Astrocyte (in vitro differentiated cells and primary cell): ENCODE measurements around the gene FGF2. TPM values are rescaled to one million over a fixed set of nuclear protein-coding genes. Genes with fewer than 3 reads are reported as not detected.

Experiments used
- DNase-seq: peaks from one replicate; pipeline ENCODE4 v3.0.0-alpha.2; 2010; ENCODE audit warnings: low read depth
- FAIRE-seq: peaks from 2 replicates; lab custom pipeline; 2011; peaks lifted over from hg19 to GRCh38; lab: Jason Lieb, UNC
- H2AFZ ChIP-seq: 2 replicates; pipeline ENCODE4 v1.6.0; 2012; ENCODE audit warnings: low read depth, low read length, inconsistent platforms
- H3K27ac ChIP-seq: 2 replicates; pipeline ENCODE4 v1.5.1; 2011; ENCODE audit warnings: low read depth, low read length, inconsistent platforms
- H3K27me3 ChIP-seq: 2 replicates; pipeline ENCODE4 v1.6.0; 2011; ENCODE audit warnings: low read length, inconsistent platforms; ENCODE audit not compliant: insufficient read depth
- H3K36me3 ChIP-seq: 2 replicates; pipeline ENCODE4 v1.5.1; 2011; ENCODE audit warnings: low read length, inconsistent platforms; ENCODE audit not compliant: insufficient read depth
- H3K4me1 ChIP-seq: 2 replicates; pipeline ENCODE4 v1.5.1; 2011; ENCODE audit warnings: low read length, inconsistent platforms; ENCODE audit not compliant: insufficient read depth
- H3K4me2 ChIP-seq: 2 replicates; pipeline ENCODE4 v1.6.0; 2012; ENCODE audit warnings: low read length, inconsistent platforms
- H3K4me3 ChIP-seq: 2 replicates; pipeline ENCODE4 v1.5.1; 2011; ENCODE audit warnings: low read depth, mild to moderate bottlenecking, low read length, inconsistent platforms; ENCODE audit not compliant: insufficient read depth
- H3K79me2 ChIP-seq: 2 replicates; pipeline ENCODE4 v1.6.0; 2012; ENCODE audit warnings: mild to moderate bottlenecking, low read length, inconsistent platforms; ENCODE audit not compliant: insufficient read depth
- H3K9ac ChIP-seq: 2 replicates; pipeline ENCODE4 v1.6.0; 2012; ENCODE audit warnings: mild to moderate bottlenecking, low read length, inconsistent platforms
- H3K9me3 ChIP-seq: 2 replicates; pipeline ENCODE4 v1.5.1; 2012; ENCODE audit warnings: low read depth, mild to moderate bottlenecking, low read length, inconsistent platforms; ENCODE audit not compliant: insufficient read depth
- H4K20me1 ChIP-seq: 2 replicates; pipeline ENCODE4 v1.6.0; 2012; ENCODE audit warnings: low read length, inconsistent platforms; ENCODE audit not compliant: insufficient read depth
- H3K27ac Mint-ChIP-seq: one replicate; pipeline ENCODE4 v1.8.0; 2021; ENCODE audit warnings: mild to moderate bottlenecking, mixed read lengths; ENCODE audit not compliant: unreplicated experiment
- H3K27me3 Mint-ChIP-seq: one replicate; pipeline ENCODE4 v1.8.0; 2021; ENCODE audit warnings: low read depth, mixed read lengths; ENCODE audit not compliant: unreplicated experiment
- H3K36me3 Mint-ChIP-seq: one replicate; pipeline ENCODE4 v1.8.0; 2021; ENCODE audit warnings: low read depth, mixed read lengths; ENCODE audit not compliant: unreplicated experiment
- H3K4me1 Mint-ChIP-seq: one replicate; pipeline ENCODE4 v1.8.0; 2021; ENCODE audit warnings: low read depth, mixed read lengths; ENCODE audit not compliant: unreplicated experiment
- H3K4me3 Mint-ChIP-seq: one replicate; pipeline ENCODE4 v1.8.0; 2021; ENCODE audit warnings: mild to moderate bottlenecking, moderate library complexity, mixed read lengths; ENCODE audit not compliant: unreplicated experiment
- H3K9me3 Mint-ChIP-seq: one replicate; pipeline ENCODE4 v1.8.0; 2021; ENCODE audit warnings: mild to moderate bottlenecking, mixed read lengths; ENCODE audit not compliant: unreplicated experiment
- EZH2 ChIP-seq: IDR thresholded peaks from 2 replicates; pipeline ENCODE4 v1.6.1; 2012; ENCODE audit warnings: mild to moderate bottlenecking, low read length, inconsistent platforms; ENCODE audit not compliant: insufficient read depth
- total RNA-seq: library from RNA; stranded (reverse); gene quantifications from 2 replicates; pipeline ENCODE4 v1.2.1, GENCODE V29; 2021
- TF ChIP-seq, protein P1 (sequence below): IDR thresholded peaks from 2 replicates; pipeline ENCODE4 v1.5.1; 2011; ENCODE audit warnings: low read depth, mild to moderate bottlenecking, inconsistent platforms, low read length, moderate library complexity; ENCODE audit not compliant: insufficient read depth

The FGF2 gene
- total RNA-seq, 1 donor from 2014 or later = 38.4 TPM

DNA sequence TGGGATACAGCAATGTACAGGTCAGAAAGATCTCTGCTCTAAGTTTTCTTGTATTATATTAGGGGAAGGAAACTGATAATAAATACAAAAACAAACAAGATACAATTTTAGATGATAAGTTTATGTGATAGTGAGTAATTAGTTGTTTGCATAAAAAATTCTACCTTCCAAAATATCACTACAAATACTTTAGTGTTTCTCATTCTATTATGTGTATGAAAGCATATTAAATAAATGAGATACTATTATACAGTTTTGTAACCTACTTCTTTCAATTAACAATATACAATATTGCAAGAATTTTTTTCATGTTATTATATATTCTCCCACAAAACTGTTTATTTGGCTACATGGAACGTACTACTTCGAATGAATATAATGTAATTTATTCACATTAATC lies 4.2 kb upstream of the FGF2 start:
- H3K9me3 ChIP-seq = no peaks in the 10 kb centered on the region
- Mint-ChIP-seq H3K4me1 (peaks cover 5% of the 10 kb centered on the region), H3K9me3 (no peaks in the 10 kb centered on the region), H3K27me3 (no peaks in the 10 kb centered on the region), H3K27ac (no peak overlapping the region), H3K4me3 (no peak overlapping the region), H3K36me3 (no peaks in the 10 kb centered on the region)
- no peak overlapping the region for H2AFZ ChIP-seq
- H3K27ac ChIP-seq = no peak overlapping the region
- H3K4me1 ChIP-seq = peaks cover 4% of the 10 kb centered on the region
- no peaks in the 10 kb centered on the region for H3K27me3 ChIP-seq
- H3K4me3 ChIP-seq = no peak overlapping the region
- FAIRE-seq (no peak), DNase-seq (no peak)
- no peaks in the 10 kb centered on the region for H4K20me1 ChIP-seq
- H3K4me2 ChIP-seq = no peak overlapping the region
- peaks cover 5% of the 10 kb centered on the region for H3K79me2 ChIP-seq
- TF ChIP-seq EZH2 = no peak
- TF ChIP-seq, protein P1, sequence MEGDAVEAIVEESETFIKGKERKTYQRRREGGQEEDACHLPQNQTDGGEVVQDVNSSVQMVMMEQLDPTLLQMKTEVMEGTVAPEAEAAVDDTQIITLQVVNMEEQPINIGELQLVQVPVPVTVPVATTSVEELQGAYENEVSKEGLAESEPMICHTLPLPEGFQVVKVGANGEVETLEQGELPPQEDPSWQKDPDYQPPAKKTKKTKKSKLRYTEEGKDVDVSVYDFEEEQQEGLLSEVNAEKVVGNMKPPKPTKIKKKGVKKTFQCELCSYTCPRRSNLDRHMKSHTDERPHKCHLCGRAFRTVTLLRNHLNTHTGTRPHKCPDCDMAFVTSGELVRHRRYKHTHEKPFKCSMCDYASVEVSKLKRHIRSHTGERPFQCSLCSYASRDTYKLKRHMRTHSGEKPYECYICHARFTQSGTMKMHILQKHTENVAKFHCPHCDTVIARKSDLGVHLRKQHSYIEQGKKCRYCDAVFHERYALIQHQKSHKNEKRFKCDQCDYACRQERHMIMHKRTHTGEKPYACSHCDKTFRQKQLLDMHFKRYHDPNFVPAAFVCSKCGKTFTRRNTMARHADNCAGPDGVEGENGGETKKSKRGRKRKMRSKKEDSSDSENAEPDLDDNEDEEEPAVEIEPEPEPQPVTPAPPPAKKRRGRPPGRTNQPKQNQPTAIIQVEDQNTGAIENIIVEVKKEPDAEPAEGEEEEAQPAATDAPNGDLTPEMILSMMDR = no peak
- no peaks in the 10 kb centered on the region for H3K36me3 ChIP-seq
- no peak overlapping the region for H3K9ac ChIP-seq

DNA sequence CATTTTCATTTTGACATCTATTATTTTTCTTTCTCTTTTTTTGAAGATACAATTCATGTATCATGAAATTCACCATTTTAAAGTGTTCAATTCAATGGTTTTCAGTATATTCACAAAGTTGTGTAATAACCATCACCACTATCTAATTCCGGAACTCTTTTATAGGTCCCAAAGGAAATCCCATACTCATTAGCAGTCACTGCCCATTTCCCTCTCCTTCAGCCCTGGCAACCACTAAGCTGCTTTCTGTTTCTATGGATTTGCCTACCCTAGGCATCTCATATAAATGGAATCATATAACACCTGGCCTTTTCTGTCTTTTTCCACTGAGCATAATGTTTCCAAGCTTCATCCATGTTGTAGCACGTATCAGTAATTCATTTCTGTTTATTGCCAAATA lies 3.2 kb upstream of the FGF2 start:
- Histone ChIP-seq H3K4me1 (peaks cover 10% of the 10 kb centered on the region), H3K4me2 (no peak overlapping the region), H3K9me3 (no peaks in the 10 kb centered on the region), H3K9ac (no peak overlapping the region), H3K79me2 (peaks cover 15% of the 10 kb centered on the region), H2AFZ (no peak overlapping the region), H3K27ac (no peak overlapping the region), H3K4me3 (no peak overlapping the region), H4K20me1 (peaks cover 6% of the 10 kb centered on the region), H3K36me3 (no peaks in the 10 kb centered on the region), H3K27me3 (no peaks in the 10 kb centered on the region)
- FAIRE-seq = no peak
- no peak for TF ChIP-seq EZH2
- Mint-ChIP-seq H3K27ac (no peak overlapping the region), H3K9me3 (no peaks in the 10 kb centered on the region), H3K4me1 (peaks cover 10% of the 10 kb centered on the region), H3K36me3 (no peaks in the 10 kb centered on the region), H3K4me3 (no peak overlapping the region), H3K27me3 (no peaks in the 10 kb centered on the region)
- DNase-seq = no peak

DNA sequence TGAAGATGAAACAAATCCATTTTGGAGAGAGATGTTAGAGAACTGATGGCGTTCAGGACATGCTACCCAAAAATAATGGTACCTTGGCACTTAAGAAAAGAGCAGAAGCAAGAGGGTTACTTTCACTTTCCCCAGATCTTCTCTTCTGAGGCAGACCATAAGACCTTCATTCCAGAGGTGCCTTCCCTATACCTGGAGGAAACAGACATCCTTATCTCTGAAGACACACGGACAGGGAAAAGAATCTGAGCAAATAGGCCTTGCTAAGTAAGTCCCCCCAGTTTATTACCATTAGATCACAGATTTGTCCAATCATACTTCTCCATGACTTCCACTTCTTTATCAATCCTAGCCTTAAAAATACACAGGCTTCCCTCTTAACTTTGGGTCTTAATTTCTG lies 2.0 kb upstream of the FGF2 start:
- H3K27me3 Mint-ChIP-seq = no peaks in the 10 kb centered on the region
- no peak for TF ChIP-seq EZH2
- Histone ChIP-seq H3K79me2 (peaks cover 27% of the 10 kb centered on the region), H3K9ac (no peak overlapping the region), H2AFZ (no peak overlapping the region), H3K4me2 (no peak overlapping the region), H3K4me1 (peaks cover 15% of the 10 kb centered on the region), H3K9me3 (no peaks in the 10 kb centered on the region), H4K20me1 (peaks cover 13% of the 10 kb centered on the region), H3K36me3 (no peaks in the 10 kb centered on the region), H3K27ac (no peak overlapping the region), H3K4me3 (no peak overlapping the region), H3K27me3 (no peaks in the 10 kb centered on the region)
- H3K4me3 Mint-ChIP-seq = no peak overlapping the region
- peaks cover 13% of the 10 kb centered on the region for H3K4me1 Mint-ChIP-seq
- no peak overlapping the region for H3K27ac Mint-ChIP-seq
- FAIRE-seq (no peak), DNase-seq (no peak)
- no peaks in the 10 kb centered on the region for H3K9me3 Mint-ChIP-seq
- H3K36me3 Mint-ChIP-seq = no peaks in the 10 kb centered on the region
